GM12874 (cell line): ENCODE measurements around the gene JAK1.

ENCODE experiments used
- TF ChIP-seq, protein P1 (sequence below): IDR thresholded peaks from 2 replicates; pipeline ENCODE4 v1.5.1; 2011; ENCODE audit warnings: low read depth, mild to moderate bottlenecking, control low read depth, low read length, moderate library complexity; ENCODE audit not compliant: insufficient read depth

The JAK1 gene

DNA sequence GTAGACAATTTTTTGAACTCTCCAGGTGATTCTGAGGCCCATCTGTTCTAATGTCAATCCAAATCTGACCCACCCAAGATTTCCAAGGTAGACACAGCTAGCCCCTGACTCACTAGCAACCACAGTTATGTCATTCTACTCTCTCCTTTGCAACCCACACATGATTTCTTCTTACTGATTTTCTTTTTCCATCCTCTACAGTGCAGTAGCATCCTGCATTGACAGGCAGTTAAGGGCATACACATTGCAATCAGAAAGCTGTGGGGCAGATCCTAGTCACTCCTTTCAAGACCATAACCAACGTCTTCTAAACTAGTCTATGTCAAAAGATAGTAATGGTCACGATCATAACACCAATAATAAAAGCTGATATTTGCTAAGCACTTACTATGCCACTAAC lies 54.2 kb downstream of the JAK1 start:
- TF ChIP-seq, protein P1, sequence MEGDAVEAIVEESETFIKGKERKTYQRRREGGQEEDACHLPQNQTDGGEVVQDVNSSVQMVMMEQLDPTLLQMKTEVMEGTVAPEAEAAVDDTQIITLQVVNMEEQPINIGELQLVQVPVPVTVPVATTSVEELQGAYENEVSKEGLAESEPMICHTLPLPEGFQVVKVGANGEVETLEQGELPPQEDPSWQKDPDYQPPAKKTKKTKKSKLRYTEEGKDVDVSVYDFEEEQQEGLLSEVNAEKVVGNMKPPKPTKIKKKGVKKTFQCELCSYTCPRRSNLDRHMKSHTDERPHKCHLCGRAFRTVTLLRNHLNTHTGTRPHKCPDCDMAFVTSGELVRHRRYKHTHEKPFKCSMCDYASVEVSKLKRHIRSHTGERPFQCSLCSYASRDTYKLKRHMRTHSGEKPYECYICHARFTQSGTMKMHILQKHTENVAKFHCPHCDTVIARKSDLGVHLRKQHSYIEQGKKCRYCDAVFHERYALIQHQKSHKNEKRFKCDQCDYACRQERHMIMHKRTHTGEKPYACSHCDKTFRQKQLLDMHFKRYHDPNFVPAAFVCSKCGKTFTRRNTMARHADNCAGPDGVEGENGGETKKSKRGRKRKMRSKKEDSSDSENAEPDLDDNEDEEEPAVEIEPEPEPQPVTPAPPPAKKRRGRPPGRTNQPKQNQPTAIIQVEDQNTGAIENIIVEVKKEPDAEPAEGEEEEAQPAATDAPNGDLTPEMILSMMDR: no peak

GRCh38 chr1:64911326-64911725 lies 55.0 kb downstream of the JAK1 start:
- TF ChIP-seq, protein P1: no peak

- TF ChIP-seq, protein P1: no peak
Observed at GRCh38 chr1:64909031-64909430, 57.3 kb downstream of the JAK1 start.

GRCh38 chr1:64908575-64908974 lies 57.8 kb downstream of the JAK1 start:
- TF ChIP-seq, protein P1: no peak

- TF ChIP-seq, protein P1: no peak
Observed at GRCh38 chr1:64906447-64906846, 59.9 kb downstream of the JAK1 start.

DNA sequence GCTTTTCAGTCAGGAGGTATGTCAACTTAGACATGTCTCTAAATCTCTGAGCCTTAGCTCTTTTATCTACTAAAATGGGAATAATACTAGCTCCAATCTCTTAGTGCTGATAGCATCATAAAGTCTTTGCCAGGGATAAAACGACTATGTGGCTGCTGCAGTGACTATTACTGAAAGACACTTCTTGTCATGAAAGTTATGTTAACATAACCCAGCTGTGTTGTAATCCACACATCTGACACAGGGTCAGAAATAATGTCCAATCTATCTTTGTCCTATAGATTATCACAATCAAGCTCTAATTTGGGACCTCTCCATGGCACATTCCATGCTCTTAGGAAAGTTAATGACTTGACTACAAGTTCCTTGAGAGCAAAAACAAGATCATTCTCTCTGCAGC lies 62.8 kb downstream of the JAK1 start:
- TF ChIP-seq, protein P1: no peak

GRCh38 chr1:64901663-64902062 lies 64.7 kb downstream of the JAK1 start:
- TF ChIP-seq, protein P1: no peak

GRCh38 chr1:64900916-64901315 lies 65.4 kb downstream of the JAK1 start:
- TF ChIP-seq, protein P1: no peak
